ENCODE data around the gene KIAA0513.

DNA sequence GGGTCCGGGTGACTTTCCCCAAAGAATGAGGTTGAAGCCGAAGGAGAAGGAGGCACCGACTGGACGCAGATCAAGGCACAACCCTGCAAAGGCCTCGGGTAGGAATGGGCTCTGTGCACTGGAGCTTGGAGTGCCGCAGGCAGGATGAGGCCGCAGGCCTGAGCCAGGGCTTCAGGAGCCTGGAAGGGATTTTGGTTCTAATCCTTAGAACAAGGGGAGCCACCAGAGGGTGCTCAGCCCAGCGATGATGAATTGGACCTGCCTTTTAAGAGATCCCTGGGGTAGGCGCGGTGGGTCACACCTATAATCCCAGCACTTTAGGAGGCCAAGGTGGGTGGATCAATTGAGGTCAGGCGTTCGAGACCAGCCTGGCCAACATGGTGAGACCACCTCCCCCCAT is 76.6 kb downstream of the KIAA0513 start:
- TF ChIP-seq, protein P1, sequence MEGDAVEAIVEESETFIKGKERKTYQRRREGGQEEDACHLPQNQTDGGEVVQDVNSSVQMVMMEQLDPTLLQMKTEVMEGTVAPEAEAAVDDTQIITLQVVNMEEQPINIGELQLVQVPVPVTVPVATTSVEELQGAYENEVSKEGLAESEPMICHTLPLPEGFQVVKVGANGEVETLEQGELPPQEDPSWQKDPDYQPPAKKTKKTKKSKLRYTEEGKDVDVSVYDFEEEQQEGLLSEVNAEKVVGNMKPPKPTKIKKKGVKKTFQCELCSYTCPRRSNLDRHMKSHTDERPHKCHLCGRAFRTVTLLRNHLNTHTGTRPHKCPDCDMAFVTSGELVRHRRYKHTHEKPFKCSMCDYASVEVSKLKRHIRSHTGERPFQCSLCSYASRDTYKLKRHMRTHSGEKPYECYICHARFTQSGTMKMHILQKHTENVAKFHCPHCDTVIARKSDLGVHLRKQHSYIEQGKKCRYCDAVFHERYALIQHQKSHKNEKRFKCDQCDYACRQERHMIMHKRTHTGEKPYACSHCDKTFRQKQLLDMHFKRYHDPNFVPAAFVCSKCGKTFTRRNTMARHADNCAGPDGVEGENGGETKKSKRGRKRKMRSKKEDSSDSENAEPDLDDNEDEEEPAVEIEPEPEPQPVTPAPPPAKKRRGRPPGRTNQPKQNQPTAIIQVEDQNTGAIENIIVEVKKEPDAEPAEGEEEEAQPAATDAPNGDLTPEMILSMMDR (IDR thresholded peaks at IDR 0.05; ENCODE audit: insufficient read depth, low read length, poor library complexity, severe bottlenecking) = no peak
- TF ChIP-seq EZH2phosphoT487 (conservative IDR thresholded peaks at IDR 0.05; ENCODE audit: low read length) = no peak
